HG02973 (cell line): ENCODE data around the gene C2CD2.
"Not testable (repeated sequence)": the region's sequence is repeated elsewhere in the genome, so short reads cannot be mapped to it uniquely, and the experiment has no call there.

Source experiments
- ATAC-seq: cut with Tn5 transposase; IDR thresholded peaks from one replicate; pipeline ENCODE4 v1.9.1; 2021; ENCODE audit warnings: moderate library complexity; ENCODE audit not compliant: unreplicated experiment

The C2CD2 gene

DNA sequence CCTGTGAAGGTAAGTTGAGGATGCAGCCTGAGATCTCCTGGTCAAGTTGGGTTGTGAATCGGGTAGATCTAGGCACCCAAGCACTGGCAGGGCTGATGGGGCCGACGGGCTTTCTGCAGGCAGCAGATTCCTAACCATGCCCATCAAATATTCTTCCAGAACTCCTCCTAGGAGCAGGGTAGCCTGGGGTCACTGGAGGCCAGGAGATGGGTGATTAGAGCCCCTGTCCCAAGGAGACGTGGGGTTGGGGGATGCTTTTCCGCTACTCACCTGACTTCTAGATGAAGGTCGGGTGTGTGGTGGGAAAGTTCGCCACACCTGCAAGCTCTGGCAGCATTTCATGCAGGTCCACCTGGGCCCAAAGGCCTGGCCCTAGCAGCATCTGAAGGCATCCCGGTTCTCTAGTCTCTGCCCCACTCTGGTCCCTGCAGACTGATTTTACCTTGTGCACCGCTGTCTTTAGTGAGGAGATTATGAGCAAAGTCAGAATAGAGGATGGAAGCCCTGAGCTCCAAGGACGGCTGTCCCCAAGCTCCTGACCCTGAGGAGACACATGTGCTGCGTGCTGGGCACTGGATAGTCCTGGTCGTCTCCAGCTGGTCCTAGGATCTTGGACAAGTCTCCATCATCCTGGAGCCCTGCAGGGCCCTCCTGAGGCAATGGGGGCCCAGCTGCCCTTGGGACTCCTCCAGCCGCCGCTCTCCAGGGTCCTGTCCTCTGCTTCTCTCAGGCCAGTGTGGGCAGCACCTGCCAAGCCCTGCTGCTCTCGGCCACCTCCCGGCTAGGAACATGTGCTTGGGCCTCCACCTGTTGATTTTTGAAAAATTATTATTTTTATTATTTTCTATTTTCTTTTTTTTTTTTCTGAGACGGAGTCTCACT is 21.8 kb upstream of the C2CD2 start:
- ATAC-seq, result no peak

DNA sequence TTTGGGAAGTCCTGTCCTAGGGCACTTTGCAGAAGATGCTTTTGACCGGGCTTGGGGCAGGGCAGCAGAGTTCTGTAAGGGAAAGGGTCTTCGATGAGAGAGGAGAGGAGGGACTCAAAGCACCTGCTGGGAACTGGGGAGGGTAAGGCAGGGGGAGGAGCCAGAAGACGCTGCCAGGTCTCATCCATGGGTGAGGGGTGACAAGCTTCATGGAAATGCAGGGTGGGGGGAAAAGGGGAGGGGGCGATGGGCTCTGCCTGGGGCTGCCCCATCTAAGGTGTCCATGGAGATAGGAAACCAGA is 20.9 kb upstream of the C2CD2 start:
- no peak for ATAC-seq

GRCh38 chr21:41973861-41974751 is 20.3 kb upstream of the C2CD2 start:
- no peak for ATAC-seq

DNA sequence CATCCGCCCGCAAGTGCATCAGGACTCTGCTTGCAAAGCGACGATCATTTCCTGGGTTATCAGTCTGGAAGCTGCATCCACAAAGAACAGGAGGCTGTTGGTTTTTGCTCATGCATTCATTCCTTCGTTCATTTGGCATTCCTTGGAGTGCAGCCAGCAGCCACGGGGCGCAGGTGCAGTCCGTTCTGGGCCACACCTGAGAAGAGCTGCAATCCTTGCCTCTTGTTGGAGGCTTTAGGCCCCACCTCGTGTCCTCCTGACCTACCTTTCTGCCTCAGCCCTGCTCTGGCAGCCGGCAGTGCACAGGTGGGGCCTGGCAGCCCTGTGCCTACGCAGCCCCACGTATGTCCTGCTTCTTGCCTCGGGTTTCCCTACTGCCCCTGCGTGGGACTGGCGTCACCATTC is 19.6 kb upstream of the C2CD2 start:
- no peak for ATAC-seq

- no peak for ATAC-seq
Observed at GRCh38 chr21:41972511-41973205, 18.8 kb upstream of the C2CD2 start.

DNA sequence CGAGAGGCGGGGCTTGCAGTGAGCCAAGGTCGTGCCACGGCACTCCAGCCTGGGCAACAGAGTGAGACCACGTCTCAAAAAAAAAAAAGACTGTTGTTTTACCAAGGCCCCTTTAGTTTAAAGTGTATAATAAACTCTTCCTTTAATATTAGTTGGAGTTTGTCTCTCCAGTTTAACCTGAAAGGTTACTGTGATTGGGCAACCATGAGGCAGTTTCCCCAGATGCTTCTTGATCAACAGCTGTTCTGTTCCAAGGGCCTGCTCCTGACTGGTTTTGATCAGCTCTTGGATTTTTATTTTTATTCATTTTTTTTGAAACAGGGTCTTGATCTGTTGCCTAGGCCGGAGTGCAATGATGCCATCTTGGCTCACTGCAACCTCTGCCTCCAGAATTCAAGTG is 18.1 kb upstream of the C2CD2 start:
- ATAC-seq, result no peak

DNA sequence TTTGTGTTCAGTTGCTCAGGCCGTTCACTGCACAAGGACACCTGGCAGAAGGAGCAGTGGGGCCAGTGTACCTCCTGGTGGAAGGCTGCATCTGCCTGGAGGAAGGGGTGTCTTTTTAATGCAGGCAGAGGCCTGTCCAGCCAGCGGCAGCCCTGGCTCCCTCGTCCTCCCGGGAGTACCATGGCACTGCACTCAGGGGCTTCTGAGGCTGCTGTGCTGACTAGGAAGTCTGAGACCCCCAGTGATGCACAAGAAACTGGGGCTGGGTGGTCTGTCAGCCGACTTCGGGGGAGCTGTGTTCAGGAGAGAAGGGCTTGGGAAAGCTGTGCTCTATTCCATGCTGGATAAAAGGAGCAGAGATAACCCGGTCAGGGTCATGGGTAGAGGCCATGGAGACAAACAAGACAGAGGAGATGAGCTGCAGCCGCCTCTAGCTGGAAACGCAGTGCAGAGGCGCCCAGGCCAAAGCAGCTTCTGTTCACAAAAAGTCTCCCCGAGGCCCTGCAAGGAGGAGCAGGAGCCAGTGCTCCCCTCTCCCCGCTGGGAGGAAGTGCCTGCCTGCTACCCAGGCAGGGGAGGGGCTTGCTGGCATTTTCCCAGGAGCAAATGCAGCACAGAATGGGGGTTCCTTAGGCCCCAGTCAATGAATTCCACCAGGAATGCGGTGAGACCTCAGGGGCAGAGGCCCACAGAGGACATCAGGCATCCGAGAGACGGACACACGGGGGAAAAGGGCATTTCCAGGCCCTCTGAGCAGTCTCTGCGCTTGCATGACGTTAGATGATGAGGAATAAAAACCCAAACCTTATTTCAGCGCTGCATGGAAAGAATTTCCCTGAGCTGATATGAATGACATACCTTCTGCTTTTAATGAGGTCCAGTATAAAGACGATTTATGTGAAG is 17.2 kb upstream of the C2CD2 start:
- ATAC-seq, result no peak

DNA sequence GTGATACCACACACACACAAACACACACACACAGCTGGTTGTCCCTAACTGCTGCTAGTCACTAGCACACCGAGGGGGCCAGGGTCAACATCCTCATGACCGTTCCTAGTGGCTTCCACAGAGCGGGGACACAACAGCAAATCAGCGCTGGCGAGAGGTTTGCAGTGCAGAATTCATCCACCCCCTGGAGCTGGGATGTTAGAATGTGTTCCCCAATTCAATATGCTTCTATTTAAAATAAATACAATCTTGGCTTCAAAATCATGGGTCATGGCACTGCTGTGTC is 16.2 kb upstream of the C2CD2 start:
- ATAC-seq, result no peak

- ATAC-seq, result no peak
Observed at GRCh38 chr21:41967708-41968107, 13.9 kb upstream of the C2CD2 start.

GRCh38 chr21:41966872-41967621 is 13.2 kb upstream of the C2CD2 start:
- no peak for ATAC-seq

- no peak for ATAC-seq
Observed at GRCh38 chr21:41966041-41966833, 12.4 kb upstream of the C2CD2 start.

GRCh38 chr21:41965461-41966013 is 11.7 kb upstream of the C2CD2 start:
- no peak for ATAC-seq

- ATAC-seq, result no peak
Observed at GRCh38 chr21:41965045-41965444, 11.2 kb upstream of the C2CD2 start.

- ATAC-seq, result no peak
Observed at GRCh38 chr21:41964171-41964570, 10.4 kb upstream of the C2CD2 start.

GRCh38 chr21:41962425-41962966 is 8.7 kb upstream of the C2CD2 start:
- ATAC-seq, result no peak

- no peak for ATAC-seq
Observed at GRCh38 chr21:41961753-41962152, 7.9 kb upstream of the C2CD2 start.

DNA sequence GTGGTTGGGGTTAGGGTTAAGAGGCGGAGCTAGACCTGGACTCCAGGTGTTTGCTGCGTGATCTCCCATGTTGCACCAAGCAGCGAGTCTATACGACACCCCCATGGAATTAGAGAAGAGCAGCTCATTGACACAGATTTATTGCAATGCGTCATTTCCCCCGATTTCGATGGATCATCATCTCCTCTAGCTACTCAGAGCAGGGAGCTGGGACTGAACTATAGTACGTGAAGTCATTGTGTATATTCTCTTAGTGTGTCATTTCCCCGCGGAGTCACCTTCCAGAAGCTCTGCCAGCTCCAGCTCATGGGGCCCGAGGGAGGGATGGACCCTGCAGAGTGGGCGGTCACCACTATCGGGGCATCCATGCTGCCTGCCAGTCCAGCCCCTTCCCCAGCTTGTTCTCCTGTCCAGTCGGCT is 7.5 kb upstream of the C2CD2 start:
- ATAC-seq, result no peak

DNA sequence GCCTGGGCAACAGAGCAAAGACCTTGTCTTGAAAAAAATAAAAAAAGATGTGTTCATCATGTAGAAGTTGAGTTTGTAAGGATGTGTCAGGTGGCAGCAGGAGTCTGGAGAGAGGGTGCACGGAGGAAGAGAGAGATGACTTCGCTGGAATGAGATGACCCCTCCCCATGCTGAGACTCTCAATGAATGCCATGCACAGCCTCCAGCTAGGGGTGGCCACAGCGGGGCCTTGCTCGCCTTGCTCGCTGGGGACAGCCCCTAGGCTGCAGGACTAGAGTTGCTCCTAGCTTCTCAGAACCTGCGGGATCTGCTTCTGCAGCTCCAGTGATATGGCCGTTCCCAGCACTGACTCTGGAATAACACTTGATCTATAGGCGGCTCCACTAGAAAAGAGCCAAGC is 6.6 kb upstream of the C2CD2 start:
- ATAC-seq, result no peak

- not testable (repeated sequence) for ATAC-seq
Observed at GRCh38 chr21:41959697-41960096, 5.9 kb upstream of the C2CD2 start.
